ENCODE data around the gene MAPK8. TPM values are rescaled to one million over a fixed set of nuclear protein-coding genes. Genes with fewer than 3 reads are reported as not detected.

MAPK8 gene
- total RNA-seq, 1 donor from 2014 or later = 66.4 TPM

- H3K27me3 Mint-ChIP-seq (ENCODE audit: low read depth) = no peaks in the 10 kb centered on the region
- H3K36me3 Mint-ChIP-seq = peaks cover 18% of the 10 kb centered on the region
- no peaks in the 10 kb centered on the region for H3K9me3 Mint-ChIP-seq
- peaks cover 20% of the 10 kb centered on the region for H3K4me1 Mint-ChIP-seq
- no peak overlapping the region for H3K4me3 Mint-ChIP-seq
- no peak for TF ChIP-seq CTCF (IDR thresholded peaks at IDR 0.05; ENCODE audit: unreplicated experiment)
- DNase-seq (ENCODE audit: low spot score in 2 of 2, unreplicated experiment in 2 of 2) = no peak
- no peak overlapping the region for H3K27ac Mint-ChIP-seq
Observed at GRCh38 chr10:48439581-48440041, 133.1 kb downstream of the MAPK8 start.

- no peak overlapping the region for H3K4me3 Mint-ChIP-seq
- H3K27me3 Mint-ChIP-seq (ENCODE audit: low read depth) = no peaks in the 10 kb centered on the region
- no peak overlapping the region for H3K27ac Mint-ChIP-seq
- DNase-seq (ENCODE audit: low spot score in 2 of 2, unreplicated experiment in 2 of 2) = no peak
- peaks cover 26% of the 10 kb centered on the region for H3K4me1 Mint-ChIP-seq
- H3K9me3 Mint-ChIP-seq = no peaks in the 10 kb centered on the region
- H3K36me3 Mint-ChIP-seq = peaks cover 18% of the 10 kb centered on the region
- TF ChIP-seq CTCF (IDR thresholded peaks at IDR 0.05; ENCODE audit: unreplicated experiment) = no peak
Observed at GRCh38 chr10:48440771-48441170, 134.3 kb downstream of the MAPK8 start.

- Mint-ChIP-seq H3K27me3 (ENCODE audit: low read depth) (no peaks in the 10 kb centered on the region), H3K27ac (no peak overlapping the region), H3K4me1 (peaks cover 26% of the 10 kb centered on the region), H3K9me3 (no peaks in the 10 kb centered on the region), H3K4me3 (no peak overlapping the region), H3K36me3 (peaks cover 16% of the 10 kb centered on the region)
- no peak for TF ChIP-seq CTCF (IDR thresholded peaks at IDR 0.05; ENCODE audit: unreplicated experiment)
- DNase-seq (ENCODE audit: low spot score in 2 of 2, unreplicated experiment in 2 of 2) = no peak
Observed at GRCh38 chr10:48442090-48442808, 135.8 kb downstream of the MAPK8 start.

- H3K4me1 Mint-ChIP-seq = peaks cover 26% of the 10 kb centered on the region
- H3K27ac Mint-ChIP-seq = no peak overlapping the region
- no peaks in the 10 kb centered on the region for H3K27me3 Mint-ChIP-seq (ENCODE audit: low read depth)
- H3K9me3 Mint-ChIP-seq = no peaks in the 10 kb centered on the region
- no peak for DNase-seq (ENCODE audit: low spot score in 2 of 2, unreplicated experiment in 2 of 2)
- TF ChIP-seq CTCF (IDR thresholded peaks at IDR 0.05; ENCODE audit: unreplicated experiment) = no peak
- no peak overlapping the region for H3K4me3 Mint-ChIP-seq
- peaks cover 11% of the 10 kb centered on the region for H3K36me3 Mint-ChIP-seq
Observed at GRCh38 chr10:48442809-48443177, 136.3 kb downstream of the MAPK8 start.

GRCh38 chr10:48444266-48444665 lies 137.8 kb downstream of the MAPK8 start:
- Mint-ChIP-seq H3K27me3 (ENCODE audit: low read depth) (no peaks in the 10 kb centered on the region), H3K4me3 (no peak overlapping the region), H3K9me3 (no peaks in the 10 kb centered on the region), H3K27ac (no peak overlapping the region), H3K4me1 (peaks cover 23% of the 10 kb centered on the region), H3K36me3 (peaks cover 2% of the 10 kb centered on the region)
- no peak for TF ChIP-seq CTCF (IDR thresholded peaks at IDR 0.05; ENCODE audit: unreplicated experiment)
- no peak for DNase-seq (ENCODE audit: low spot score in 2 of 2, unreplicated experiment in 2 of 2)
